ENCODE results near the gene ADRB2. TPM values are rescaled to one million over a fixed set of nuclear protein-coding genes. Genes with fewer than 3 reads are reported as not detected.

The ADRB2 gene
- polyA plus RNA-seq, 6 donors from 2014 or later: 1.9 to 5.1 (median 4.0) TPM

DNA sequence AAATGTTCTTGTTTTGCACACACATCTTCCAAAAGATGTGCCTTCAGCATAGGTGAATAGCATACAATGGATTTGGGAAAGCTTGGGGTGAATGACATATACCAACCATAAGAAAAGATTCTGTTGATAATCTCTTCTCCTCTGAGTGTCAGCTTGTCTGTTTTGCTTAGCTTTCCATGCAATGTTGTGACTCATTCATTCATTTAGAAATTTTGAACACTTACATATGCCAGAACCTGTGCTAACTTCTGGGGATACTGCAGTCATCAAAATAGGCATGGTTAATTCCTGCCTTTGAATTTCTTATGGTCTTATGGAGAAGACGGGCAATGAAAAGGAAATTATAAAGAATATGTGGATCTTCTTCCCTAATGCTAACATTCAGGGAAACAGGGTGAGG lies 14.1 kb downstream of the ADRB2 start:
- no peak for DNase-seq
- H3K4me1 Mint-ChIP-seq: peaks cover 40 to 51% (median 42%) of the 10 kb centered on the region in 3 donors
- H3K27ac Mint-ChIP-seq: no peak overlapping the region
- peaks cover 0 to 3% (median 0%) of the 10 kb centered on the region in 7 donors for H3K9me3 Mint-ChIP-seq
- H3K4me3 Mint-ChIP-seq: no peak overlapping the region
- ATAC-seq (ENCODE audit: low read depth in 2 of 2): no peak
- peaks cover 4 to 17% of the 10 kb centered on the region in 2 donors for H3K36me3 Mint-ChIP-seq
- no peaks in the 10 kb centered on the region for H3K27me3 Mint-ChIP-seq

DNA sequence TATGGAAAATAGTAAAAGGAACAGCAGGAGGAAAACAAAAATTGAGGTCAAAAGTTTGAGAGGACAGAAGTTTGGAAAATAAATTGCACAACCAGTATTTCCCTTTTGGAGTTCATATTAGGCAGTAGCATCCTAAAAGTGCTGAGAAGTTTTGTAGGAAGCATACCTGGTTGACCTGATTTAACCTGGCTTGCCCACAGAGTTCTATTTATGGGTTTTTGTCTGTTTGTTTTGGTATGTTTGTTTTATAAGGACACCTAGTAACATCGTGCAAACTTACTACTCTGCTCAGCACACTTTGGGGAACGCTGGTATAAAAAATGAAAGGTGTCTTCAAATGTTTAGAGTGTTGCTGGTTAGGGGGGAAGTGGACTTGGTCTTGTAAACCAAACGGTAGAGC lies 15.1 kb downstream of the ADRB2 start:
- DNase-seq (no peak), ATAC-seq (ENCODE audit: low read depth in 2 of 2) (no peak)
- Mint-ChIP-seq H3K4me3 (no peak overlapping the region), H3K9me3 (peaks cover 0 to 4% (median 0%) of the 10 kb centered on the region in 7 donors), H3K27ac (no peak overlapping the region), H3K27me3 (no peaks in the 10 kb centered on the region), H3K4me1 (peaks cover 30 to 41% (median 34%) of the 10 kb centered on the region in 3 donors), H3K36me3 (peaks cover 4 to 20% of the 10 kb centered on the region in 2 donors)

GRCh38 chr5:148842161-148842560 lies 15.8 kb downstream of the ADRB2 start:
- ATAC-seq (ENCODE audit: low read depth in 2 of 2): no peak
- no peak overlapping the region for H3K4me3 Mint-ChIP-seq
- H3K4me1 Mint-ChIP-seq: peaks cover 23 to 34% (median 27%) of the 10 kb centered on the region in 3 donors
- no peaks in the 10 kb centered on the region for H3K27me3 Mint-ChIP-seq
- peak overlapping the region in 3 of 6 donors; percentile 3 to 76 (median 63) for H3K27ac Mint-ChIP-seq
- peaks cover 0 to 4% (median 0%) of the 10 kb centered on the region in 7 donors for H3K9me3 Mint-ChIP-seq
- no peak for DNase-seq
- peaks cover 4 to 20% of the 10 kb centered on the region in 2 donors for H3K36me3 Mint-ChIP-seq

DNA sequence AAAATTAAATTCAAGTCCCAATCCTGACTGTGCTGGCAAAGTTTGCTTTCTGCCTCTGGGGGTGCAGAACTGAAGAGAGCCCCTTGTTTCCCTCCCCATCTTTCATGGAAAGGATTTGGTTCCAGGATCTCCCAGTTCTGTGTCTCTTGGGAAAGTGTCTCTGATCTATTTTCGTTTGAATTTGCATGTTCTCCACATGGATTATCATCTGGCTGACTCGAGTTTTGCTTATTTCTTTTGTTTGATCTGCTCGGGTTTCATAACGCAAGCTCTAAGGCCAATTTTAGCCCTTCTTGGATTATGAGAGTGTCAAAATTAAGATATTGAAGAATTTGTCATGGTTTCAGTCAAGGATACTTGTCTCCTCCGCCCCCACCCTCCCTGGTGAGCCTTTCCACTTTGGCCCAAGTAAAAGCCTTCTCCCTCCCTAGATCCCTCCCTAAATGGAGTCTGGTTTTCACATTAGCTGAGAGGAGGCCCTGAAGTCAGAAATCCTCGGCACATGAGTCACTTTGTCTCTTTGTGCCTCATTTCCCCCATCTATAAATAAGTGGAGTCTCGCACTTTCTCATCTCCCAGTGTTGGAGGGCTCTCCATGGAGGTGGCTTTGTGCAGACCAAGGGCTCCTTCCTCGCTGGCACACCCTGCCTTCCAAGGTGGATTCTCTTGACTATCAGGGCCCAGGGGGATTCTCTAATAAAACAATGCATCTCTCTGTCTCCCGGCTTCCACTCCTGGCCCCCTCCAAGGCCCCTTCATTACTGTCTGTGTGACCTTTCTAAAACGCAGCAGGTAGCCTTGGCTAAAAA lies 17.3 kb downstream of the ADRB2 start:
- Mint-ChIP-seq H3K4me1 (peaks cover 22 to 35% (median 32%) of the 10 kb centered on the region in 3 donors), H3K9me3 (peaks cover 0 to 6% (median 3%) of the 10 kb centered on the region in 7 donors), H3K4me3 (no peak overlapping the region), H3K27me3 (no peaks in the 10 kb centered on the region), H3K36me3 (peaks cover 11 to 29% of the 10 kb centered on the region in 2 donors), H3K27ac (peak overlapping the region in 2 of 6 donors; percentile 45 to 59)
- no peak for ATAC-seq (ENCODE audit: low read depth in 2 of 2)
- no peak for DNase-seq

GRCh38 chr5:148844433-148845280 lies 18.2 kb downstream of the ADRB2 start:
- Mint-ChIP-seq H3K9me3 (peaks cover 0 to 6% (median 3%) of the 10 kb centered on the region in 7 donors), H3K4me3 (no peak overlapping the region), H3K27me3 (no peaks in the 10 kb centered on the region), H3K36me3 (peaks cover 11 to 29% of the 10 kb centered on the region in 2 donors), H3K27ac (no peak overlapping the region), H3K4me1 (peaks cover 32 to 42% (median 37%) of the 10 kb centered on the region in 3 donors)
- no peak for DNase-seq
- no peak for ATAC-seq (ENCODE audit: low read depth in 2 of 2)

GRCh38 chr5:148846930-148847329 lies 20.5 kb downstream of the ADRB2 start:
- ATAC-seq (ENCODE audit: low read depth in 2 of 2) (no peak), DNase-seq (no peak)
- Mint-ChIP-seq H3K4me1 (peaks cover 31 to 41% (median 34%) of the 10 kb centered on the region in 3 donors), H3K27ac (no peak overlapping the region), H3K4me3 (no peak overlapping the region), H3K27me3 (no peaks in the 10 kb centered on the region), H3K36me3 (peaks cover 11 to 22% of the 10 kb centered on the region in 2 donors), H3K9me3 (peaks cover 0 to 6% (median 3%) of the 10 kb centered on the region in 7 donors)

GRCh38 chr5:148847456-148847855 lies 21.0 kb downstream of the ADRB2 start:
- Mint-ChIP-seq H3K9me3 (peaks cover 0 to 6% (median 3%) of the 10 kb centered on the region in 7 donors), H3K4me3 (no peak overlapping the region), H3K4me1 (peaks cover 29 to 38% (median 30%) of the 10 kb centered on the region in 3 donors), H3K27ac (no peak overlapping the region), H3K27me3 (no peaks in the 10 kb centered on the region), H3K36me3 (peaks cover 11 to 22% of the 10 kb centered on the region in 2 donors)
- ATAC-seq (ENCODE audit: low read depth in 2 of 2) (no peak), DNase-seq (no peak)

GRCh38 chr5:148848393-148849031 lies 22.1 kb downstream of the ADRB2 start:
- Mint-ChIP-seq H3K4me1 (peaks cover 30 to 37% (median 31%) of the 10 kb centered on the region in 3 donors), H3K36me3 (peaks cover 11 to 22% of the 10 kb centered on the region in 2 donors), H3K27ac (peak overlapping the region in 5 of 6 donors; percentile 19 to 80 (median 43)), H3K9me3 (peaks cover 0 to 6% (median 3%) of the 10 kb centered on the region in 7 donors), H3K27me3 (no peaks in the 10 kb centered on the region), H3K4me3 (peak overlapping the region in 6 of 8 donors; percentile 2 to 87 (median 32))
- DNase-seq: no peak
- ATAC-seq (ENCODE audit: low read depth in 2 of 2): peak; percentile 67 to 71

DNA sequence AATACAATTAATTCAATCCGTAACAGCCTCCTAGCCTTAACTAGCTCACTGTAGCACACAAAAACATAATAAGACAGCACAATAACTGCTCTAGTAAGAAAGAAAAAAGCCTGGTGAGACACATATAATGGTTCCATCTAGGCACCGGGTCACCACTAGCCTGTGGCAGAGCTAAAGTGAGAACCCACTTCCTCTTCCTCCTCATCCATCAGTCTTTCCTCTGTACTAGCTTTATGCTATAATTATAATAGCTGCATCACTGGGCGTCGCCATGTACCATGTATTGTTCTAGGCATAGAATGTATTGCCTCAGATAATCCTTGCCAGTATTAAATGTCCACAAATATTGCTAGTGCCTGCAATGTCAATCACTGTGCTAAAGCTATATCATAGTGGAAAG lies 23.1 kb downstream of the ADRB2 start:
- H3K27ac Mint-ChIP-seq: peak overlapping the region in 3 of 6 donors; percentile 60 to 72 (median 61)
- H3K4me1 Mint-ChIP-seq: peaks cover 33 to 36% (median 34%) of the 10 kb centered on the region in 3 donors
- DNase-seq (no peak), ATAC-seq (ENCODE audit: low read depth in 2 of 2) (peak; percentile 88 to 92)
- H3K4me3 Mint-ChIP-seq: peak overlapping the region in 3 of 8 donors; percentile 7 to 87 (median 42)
- peaks cover 0 to 6% (median 3%) of the 10 kb centered on the region in 7 donors for H3K9me3 Mint-ChIP-seq
- peaks cover 11 to 22% of the 10 kb centered on the region in 2 donors for H3K36me3 Mint-ChIP-seq
- no peaks in the 10 kb centered on the region for H3K27me3 Mint-ChIP-seq

GRCh38 chr5:148850836-148851235 lies 24.4 kb downstream of the ADRB2 start:
- Mint-ChIP-seq H3K4me1 (peaks cover 29 to 36% (median 34%) of the 10 kb centered on the region in 3 donors), H3K9me3 (peaks cover 0 to 6% (median 2%) of the 10 kb centered on the region in 7 donors), H3K4me3 (no peak overlapping the region), H3K27ac (no peak overlapping the region), H3K36me3 (peaks cover 9 to 11% of the 10 kb centered on the region in 2 donors), H3K27me3 (no peaks in the 10 kb centered on the region)
- DNase-seq (no peak), ATAC-seq (ENCODE audit: low read depth in 2 of 2) (no peak)

DNA sequence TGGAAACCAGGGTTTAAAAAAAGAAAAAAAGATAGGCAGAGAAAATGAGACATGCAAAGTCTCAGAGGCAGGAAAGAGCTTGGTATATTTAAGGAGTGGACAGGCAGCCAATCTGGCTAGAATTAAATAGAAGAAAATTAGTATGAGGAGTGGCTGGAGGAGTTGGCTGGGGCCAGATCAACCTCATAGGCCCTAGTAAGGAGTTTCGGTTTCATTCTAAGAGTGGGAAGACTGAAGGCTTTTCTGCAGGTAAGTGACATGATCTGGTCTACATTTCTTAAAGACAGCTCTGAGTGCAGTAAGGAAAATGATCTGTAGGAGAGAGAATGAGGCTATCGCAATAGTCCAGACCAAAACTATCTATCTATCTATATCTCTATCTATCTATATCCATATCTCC lies 27.5 kb downstream of the ADRB2 start:
- Mint-ChIP-seq H3K27me3 (no peaks in the 10 kb centered on the region), H3K36me3 (peaks cover 0 to 4% of the 10 kb centered on the region in 2 donors), H3K27ac (peak overlapping the region in 2 of 6 donors; percentile 9 to 33), H3K9me3 (no peaks in the 10 kb centered on the region), H3K4me3 (no peak overlapping the region), H3K4me1 (peaks cover 18 to 24% (median 21%) of the 10 kb centered on the region in 3 donors)
- ATAC-seq (ENCODE audit: low read depth in 2 of 2) (no peak), DNase-seq (no peak)

DNA sequence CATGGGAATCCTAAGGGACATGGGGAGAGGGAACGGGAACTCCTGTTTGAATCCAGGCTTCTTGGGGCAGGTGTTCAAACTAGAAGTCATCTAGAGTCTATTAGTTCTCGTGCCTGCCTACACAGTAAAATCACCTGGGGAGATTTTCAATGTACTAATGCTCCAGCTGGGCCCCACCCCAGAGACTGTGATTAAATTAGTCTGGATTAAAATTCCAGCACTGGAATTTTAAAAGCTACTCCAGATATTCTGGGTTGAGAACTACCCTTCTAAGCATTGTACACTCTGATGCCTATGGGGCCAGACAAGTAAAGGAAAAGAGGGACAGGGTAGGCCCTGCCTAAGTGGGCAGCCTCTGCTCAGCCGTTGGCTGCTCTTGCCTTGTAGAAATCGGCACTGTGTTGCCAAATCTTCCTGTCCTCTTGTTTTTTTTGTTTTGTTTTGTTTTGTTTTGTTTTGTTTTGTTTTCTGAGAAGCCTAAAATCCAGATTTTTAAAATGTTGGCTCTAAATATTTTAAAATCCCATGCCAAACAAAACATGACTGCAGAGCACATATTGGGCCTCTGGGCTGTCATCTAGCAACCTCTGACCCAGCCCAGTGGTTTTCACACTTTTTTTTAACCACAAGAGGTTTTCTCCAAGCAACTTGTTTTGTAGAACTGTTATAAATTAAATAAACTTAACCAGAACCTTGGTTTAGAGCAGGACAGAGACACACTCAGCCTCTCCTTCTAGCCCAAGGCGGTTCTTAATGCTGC lies 29.0 kb downstream of the ADRB2 start:
- peak overlapping the region in 1 of 6 donors; percentile 15 for H3K27ac Mint-ChIP-seq
- H3K36me3 Mint-ChIP-seq: peaks cover 0 to 4% of the 10 kb centered on the region in 2 donors
- ATAC-seq (ENCODE audit: low read depth in 2 of 2) (no peak), DNase-seq (no peak)
- H3K4me1 Mint-ChIP-seq: peaks cover 15 to 24% (median 18%) of the 10 kb centered on the region in 3 donors
- no peak overlapping the region for H3K4me3 Mint-ChIP-seq
- H3K9me3 Mint-ChIP-seq: no peaks in the 10 kb centered on the region
- H3K27me3 Mint-ChIP-seq: no peaks in the 10 kb centered on the region

All from naive B cell (primary cell).